GM10847 (cell line): ENCODE data around the gene TMEM143.

Experiments
- POLR2A ChIP-seq: IDR thresholded peaks from 2 replicates; pipeline ENCODE4 v1.6.1; 2011; ENCODE audit not compliant: insufficient read length; ENCODE audit errors: extremely low read depth

TMEM143 gene

DNA sequence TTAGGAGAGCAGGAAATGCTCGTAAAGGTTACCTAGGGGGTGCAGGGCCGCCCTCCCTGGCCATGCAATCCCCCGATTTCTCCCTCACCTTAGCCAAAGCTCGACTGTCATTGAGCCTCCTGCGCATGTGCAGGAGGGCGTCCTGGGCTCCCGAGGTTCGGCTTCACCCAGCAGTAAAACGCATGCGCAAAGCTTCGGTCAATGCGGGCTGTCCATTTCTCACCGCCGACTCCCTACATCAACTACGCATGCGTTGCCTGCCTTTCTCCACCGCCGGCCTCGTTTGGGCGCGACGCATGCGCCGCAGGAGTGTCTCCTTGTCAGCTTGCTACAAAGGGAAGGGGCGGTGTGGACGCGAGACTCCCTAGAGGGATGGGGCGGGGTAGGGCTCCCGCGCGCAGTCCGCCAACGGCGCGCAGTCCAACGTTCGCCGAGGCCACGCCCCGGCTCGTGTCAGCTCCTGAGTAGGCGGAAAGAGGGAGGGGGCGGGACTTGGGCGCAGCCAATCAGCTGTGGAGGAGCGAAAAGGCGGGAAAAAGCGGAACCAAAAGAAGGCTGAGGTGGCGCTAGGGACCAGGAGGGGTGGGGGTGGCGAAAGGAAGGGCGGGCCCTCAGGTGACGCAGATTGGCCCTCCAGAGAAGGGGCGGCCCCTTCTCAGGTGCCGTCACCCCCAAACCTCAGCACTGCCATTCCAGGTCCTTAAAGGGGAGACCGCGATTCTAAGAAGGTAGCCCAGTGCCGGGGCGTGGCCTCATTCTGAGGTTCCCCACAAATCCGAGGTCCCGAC lies at the start of gene TMEM143, which contains the start of gene SYNGR4:
TMEM143 (minus strand) TSS at position 131 of the 788 bp plus-strand sequence; CDS start at position 111, 20 bp downstream.
SYNGR4 (plus strand) TSS at position 558 of the 788 bp plus-strand sequence. CDS start 1,476 bp downstream, outside the sequence.
- peak; percentile 58 for TF ChIP-seq POLR2A

GRCh38 chr19:48405850-48406249 lies 42.1 kb upstream of the TMEM143 start:
- no peak for TF ChIP-seq POLR2A

- no peak for TF ChIP-seq POLR2A
Observed at GRCh38 chr19:48405010-48405659, 41.4 kb upstream of the TMEM143 start.

DNA sequence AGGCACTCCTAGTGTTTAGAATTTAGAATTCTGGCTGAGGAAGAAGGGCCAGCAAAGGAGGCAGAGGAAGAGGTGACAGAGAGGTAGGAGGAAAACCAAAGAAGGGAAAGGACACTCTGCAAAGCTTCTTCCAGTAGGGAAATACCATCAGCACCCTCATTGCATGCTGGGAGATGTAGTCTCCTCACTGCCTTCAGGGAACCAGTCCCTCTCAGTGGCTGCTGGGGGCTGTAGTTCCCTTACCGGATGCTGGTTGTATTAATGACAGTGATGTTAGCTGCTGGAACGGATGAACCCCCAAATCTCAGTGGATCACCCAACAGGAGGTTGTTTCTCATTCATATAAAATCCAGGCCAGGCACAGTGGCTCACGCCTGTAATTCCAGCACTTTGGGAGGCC lies 39.9 kb upstream of the TMEM143 start:
- no peak for TF ChIP-seq POLR2A

DNA sequence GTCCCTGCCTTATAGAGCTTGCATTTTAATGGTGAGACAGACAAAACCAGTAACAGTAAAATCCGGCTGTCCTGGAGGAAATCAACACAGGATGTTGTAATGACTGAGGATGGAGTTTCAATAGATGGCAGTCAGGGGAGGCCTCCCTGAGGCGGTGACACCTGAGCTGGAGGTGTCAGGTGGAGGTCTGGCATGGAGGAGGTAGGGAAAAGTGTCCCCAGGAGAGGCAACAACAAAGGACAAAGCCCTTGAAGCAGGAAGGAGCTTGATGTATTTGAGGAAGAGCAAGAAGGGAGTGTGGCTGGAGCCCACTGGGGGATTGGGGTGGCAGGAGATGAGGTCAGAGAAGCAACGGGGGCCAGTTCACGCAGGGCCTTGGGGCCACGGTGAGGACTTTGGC lies 37.5 kb upstream of the TMEM143 start:
- TF ChIP-seq POLR2A = no peak

GRCh38 chr19:48400018-48400742 lies 36.4 kb upstream of the TMEM143 start:
- no peak for TF ChIP-seq POLR2A

DNA sequence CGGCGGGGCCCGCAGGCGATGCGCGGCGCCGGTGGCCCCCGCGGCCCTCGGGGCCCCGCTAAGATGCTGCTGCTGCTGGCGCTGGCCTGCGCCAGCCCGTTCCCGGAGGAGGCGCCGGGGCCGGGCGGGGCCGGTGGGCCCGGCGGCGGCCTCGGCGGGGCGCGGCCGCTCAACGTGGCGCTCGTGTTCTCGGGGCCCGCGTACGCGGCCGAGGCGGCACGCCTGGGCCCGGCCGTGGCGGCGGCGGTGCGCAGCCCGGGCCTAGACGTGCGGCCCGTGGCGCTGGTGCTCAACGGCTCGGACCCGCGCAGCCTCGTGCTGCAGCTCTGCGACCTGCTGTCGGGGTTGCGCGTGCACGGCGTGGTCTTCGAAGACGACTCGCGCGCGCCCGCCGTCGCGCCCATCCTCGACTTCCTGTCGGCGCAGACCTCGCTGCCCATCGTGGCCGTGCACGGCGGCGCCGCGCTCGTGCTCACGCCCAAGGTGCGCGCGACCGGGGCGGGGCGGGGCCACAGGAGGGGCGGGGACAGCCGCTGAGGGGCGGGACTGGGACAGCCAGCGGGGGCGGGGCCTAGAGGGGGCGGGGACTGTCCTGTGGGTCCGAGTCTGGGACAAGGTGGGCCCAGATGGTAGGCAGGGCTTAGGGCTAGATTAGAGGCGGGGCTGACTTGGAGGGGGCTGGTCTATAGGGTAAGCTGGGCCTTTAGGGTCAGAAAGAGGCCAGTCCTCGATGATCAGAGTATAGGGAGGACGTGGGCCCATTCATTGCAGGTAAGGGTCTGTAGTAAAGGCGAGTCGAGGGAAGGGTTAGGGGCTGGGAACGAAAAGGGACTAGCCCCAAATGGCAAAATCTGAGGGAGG lies 34.9 kb upstream of the TMEM143 start:
- TF ChIP-seq POLR2A = peak; percentile 43

GRCh38 chr19:48398102-48398374 lies 34.3 kb upstream of the TMEM143 start:
- TF ChIP-seq POLR2A = no peak

- no peak for TF ChIP-seq POLR2A
Observed at GRCh38 chr19:48397263-48398101, 33.7 kb upstream of the TMEM143 start.

- TF ChIP-seq POLR2A = no peak
Observed at GRCh38 chr19:48396824-48397176, 33.1 kb upstream of the TMEM143 start.

DNA sequence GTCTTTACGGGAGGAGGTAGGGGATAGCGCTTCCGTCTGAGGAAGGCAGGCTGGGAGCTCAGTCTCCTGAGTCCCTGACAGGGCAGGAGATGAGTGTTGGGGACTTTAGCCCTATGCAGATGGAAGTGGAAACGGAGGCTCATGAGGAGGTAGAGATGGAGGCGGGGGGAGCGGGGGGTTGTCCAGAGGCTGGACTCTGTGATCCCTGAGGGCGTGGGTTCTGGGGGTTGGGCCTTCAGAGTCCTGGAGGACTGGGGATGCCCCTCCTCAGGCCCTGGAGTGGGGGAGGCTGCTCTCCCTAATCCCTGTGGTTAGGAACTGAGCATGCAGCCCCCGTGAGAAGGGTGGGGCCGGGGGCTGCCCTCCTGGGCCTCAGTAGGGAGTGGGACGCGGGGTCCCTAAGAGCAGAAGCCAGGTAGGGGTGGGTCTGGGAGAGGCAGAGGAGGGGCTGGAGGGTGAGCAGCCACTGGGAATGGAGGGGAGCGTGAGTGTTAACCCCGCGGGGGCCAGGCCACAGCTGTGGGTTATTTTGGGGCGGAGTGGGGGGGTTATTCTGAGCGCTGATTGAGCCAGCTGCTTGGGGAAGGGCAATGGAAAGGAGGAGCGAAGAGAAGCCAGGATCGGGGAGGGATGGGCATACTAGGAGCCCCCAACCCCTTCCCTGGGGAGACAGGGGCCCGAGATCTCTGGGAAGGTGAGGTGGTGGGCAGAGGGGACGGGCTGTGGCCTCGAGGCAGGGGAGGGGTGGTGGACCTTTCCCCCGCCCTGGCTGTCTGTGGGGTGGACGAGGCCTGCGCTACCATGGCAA lies 32.5 kb upstream of the TMEM143 start:
- no peak for TF ChIP-seq POLR2A

DNA sequence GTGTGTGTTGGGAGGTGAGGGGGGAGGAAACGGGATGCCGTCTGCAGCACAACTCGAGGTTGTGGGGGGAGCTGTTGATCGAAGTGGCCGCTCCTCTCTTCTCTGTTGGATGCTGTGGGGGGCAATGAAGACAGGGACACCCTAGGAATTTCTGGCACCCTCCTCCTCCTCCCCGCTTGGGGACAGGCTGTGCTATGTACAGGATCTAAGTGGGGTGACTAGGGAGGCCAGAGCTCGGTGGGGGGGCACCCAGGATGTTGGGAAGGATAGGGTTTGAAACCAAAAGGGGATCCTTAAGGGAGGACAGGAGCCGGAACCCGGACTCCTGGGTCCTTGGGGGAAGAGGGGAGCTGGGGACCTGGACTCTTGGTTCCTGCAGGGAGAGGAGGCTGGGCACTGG lies 31.8 kb upstream of the TMEM143 start:
- TF ChIP-seq POLR2A = no peak

DNA sequence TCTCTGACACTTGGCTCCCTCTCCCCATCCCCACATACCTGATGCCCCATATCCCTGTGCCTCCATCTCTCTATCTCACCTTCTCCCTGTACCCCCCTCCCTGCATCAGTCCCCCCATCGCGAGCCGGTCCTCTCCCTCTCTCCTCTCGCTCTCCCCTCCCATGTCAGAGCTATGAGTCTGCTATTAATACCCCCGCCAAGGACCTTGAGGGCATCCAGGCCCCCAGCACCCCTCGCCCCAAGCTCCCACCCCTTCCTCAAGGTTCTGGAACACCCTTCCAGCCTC lies 31.4 kb upstream of the TMEM143 start:
- no peak for TF ChIP-seq POLR2A

DNA sequence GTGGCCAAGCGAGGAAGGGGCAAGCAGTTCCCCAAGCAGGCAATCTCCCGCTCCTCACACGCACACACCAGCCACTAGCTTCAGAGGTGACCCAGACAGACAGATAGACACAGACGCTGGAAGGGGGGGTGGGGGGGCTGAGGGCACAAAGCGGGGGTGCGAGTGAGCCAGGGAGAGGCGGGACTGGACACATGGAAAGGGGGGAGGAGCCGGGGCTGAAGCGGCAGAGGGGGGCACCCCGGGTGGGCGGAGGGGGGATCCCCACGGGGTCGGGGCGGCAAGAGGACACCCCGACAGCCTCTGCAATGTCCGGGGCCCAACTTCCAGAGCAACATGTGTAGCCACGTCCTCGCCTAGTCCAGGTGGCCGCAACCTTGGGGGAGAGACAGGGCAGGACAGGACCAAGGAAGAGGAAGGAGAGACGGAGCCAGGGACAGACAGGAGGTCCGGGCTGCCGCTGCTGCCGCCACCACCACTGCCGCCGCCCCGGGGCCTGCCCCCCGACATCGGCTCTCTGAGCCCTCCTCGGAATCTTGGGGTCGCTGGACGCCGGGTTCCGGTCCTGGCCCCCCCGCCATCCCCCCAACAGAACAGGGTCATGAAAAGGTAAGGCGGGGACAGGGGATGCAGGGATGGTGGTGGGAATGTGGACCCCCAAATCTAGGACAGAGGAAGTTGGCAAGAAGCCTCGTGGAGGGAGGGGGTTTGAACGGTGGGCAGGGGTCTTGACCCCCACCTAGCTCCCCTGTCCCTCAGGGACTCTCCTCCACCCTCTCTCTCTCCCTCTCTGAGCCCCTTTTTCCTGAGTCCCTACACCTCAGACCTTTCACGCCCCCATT lies 30.8 kb upstream of the TMEM143 start:
- TF ChIP-seq POLR2A = no peak
